SHP77 treated with DMSO at 0.1 percent for 48 hours (cell line): ENCODE results near the gene AMZ1.

Experiments used
- DNase-seq: peaks from one replicate; lab custom pipeline; 2025; lab: John Stamatoyannopoulos, UW

AMZ1 gene

DNA sequence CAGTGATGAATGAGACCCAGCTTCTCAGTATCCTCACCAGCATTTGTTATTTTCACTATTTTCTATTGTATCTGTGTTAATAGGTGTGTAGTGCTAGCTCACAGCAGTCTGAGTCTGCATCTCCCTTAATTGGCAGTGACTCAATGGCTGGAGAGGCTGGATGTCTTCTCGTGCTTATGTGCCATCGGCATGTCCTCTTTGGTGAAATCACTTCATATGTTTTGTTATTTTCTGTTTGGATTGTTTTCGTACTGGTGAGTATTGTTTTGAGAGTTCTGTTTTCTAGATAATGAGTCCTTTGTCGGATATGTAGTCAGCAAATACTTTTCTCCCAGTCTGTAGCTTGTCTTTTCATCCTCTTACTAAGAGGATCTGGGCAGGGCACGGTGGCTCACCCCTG is 66.1 kb downstream of the AMZ1 start:
- DNase-seq: no peak

DNA sequence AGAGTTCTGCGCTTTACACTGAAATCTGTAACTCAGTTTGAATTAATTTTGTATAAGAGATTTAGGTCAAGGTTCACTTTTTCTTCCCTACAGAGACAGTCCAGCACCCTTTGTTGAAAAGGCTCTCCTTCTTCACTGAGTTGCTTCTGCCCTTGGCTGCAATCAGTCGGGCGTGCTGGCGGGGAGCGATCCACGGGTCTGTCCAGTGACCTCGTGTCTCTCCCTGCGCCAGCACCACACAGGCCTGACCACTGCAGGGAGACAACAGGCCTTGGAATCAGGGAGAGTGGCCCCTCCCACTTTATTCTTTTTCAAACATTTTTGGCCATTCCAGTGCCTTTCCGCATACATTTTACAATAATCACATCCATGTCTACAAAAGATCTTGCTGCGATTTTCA is 66.9 kb downstream of the AMZ1 start:
- no peak for DNase-seq

DNA sequence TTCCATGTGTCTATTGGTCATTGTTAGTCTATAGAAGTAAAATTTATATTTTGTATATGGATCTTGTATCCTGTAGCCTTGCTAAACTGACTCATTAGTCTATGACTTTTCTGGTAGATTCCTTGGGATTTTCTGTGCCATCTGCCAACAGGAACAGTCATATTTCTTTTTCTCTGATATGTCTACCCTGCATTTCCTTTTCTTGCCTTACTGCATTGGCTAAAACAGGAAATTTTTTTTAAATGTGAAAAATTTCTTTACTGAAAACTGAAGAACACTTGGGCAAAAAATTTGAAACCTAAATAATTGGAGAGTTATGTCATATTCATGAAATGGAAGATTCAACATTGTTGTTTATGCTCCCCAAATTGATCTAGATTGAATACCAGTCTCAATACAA is 67.5 kb downstream of the AMZ1 start:
- DNase-seq: no peak

DNA sequence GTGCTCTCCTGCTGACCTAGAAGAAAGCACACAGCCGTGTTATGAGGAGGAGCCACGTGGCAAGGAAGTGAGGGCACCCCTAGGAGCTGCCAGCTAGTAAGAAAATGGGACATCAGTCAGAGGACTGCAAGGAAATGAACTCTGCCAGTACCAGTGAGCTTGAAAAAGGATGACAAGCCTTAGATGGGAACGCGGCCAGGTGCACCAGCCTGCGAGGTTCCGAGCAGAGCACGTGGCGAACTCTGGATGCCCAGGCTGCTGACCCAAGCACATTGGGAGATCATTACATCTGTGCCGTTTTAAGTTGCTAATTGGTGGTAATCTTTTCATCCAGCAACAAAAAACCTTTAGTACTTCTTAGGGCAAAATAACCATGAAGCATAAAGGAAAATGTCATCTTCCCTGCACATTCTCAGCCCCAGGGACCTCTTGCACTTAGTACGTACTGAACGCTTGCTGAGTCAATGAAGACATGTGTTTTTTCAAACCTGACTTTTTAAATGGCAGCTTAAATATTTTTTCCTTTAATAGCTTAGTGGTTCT is 69.4 kb downstream of the AMZ1 start:
- DNase-seq: peak; percentile 83

DNA sequence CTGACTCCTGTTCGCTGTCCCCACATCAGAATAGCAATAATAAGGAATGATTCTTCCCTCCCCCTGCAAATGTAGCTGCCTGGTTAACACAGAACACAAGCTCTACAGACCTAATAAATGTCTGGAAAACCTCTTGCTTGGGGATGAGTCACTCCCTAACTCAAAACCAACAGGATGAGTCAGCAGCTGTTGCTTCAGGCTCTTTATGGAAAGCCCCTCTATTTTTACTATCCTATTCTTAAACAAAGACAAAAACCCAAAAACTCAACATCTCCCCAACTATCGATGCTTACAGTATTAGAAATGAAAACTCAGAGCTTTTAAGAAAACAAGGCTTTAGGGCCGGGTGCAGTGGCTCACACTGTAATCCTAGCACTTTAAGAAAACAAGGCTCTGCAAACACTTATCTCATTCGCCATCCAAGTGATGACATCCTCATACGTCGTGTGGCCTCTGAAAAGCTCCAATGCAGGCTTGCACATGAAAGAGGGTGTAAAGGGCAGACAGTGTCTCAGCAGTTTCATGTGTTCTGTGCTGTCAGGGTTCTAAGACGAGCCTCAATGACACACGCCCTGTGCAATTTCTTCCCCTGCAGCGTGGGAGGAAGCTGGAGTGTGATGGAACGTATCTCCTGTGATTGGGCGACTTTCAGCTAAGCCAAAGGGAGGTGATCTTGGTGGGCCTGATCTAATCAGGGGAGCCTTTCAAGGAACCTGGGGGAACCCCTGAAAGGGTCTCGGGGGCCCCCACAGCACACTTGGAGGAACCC is 70.1 kb downstream of the AMZ1 start:
- DNase-seq: peak; percentile 99

DNA sequence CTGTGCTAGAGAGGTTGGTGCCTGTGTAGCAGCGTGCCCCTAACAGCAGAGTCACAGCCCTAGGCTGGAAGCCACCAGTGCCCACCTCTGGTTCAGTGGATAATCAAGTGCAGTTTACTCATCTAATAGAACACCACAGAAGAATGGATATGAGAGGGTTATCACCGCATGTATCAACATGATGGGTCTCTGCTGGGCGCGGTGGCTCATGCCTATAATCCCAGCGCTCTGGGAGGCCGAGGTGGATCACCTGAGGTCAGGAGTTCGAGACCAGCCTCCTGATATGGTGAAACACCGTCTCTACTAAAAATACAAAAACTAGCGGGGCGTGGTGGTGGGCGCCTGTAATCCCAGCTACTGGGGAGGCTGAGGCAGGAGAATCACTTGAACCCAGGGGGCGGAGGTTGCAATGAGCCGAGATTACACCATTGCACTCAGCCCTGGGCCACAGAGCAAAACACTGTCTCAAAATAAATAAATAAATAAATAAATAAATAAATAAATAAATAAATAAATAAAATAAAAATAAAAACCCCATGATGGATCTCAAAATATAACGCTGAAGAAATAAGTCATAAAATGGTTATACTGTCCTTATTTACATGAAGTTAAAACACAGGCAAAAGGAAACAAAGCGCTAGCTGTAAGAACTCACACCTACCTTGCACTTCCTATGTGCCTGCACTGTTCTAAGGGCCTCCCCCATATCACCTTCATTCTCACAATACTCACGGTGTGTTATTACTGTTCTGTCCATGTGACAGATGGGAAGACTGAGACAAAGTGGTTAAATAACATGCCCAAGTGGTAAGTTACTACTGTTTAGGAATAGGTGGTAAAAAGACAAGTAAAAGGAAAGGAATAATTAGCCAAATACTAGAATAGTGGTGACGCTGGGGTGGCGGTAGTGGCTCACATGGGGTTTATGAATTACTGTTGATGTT is 70.9 kb downstream of the AMZ1 start:
- peak; percentile 43 for DNase-seq

DNA sequence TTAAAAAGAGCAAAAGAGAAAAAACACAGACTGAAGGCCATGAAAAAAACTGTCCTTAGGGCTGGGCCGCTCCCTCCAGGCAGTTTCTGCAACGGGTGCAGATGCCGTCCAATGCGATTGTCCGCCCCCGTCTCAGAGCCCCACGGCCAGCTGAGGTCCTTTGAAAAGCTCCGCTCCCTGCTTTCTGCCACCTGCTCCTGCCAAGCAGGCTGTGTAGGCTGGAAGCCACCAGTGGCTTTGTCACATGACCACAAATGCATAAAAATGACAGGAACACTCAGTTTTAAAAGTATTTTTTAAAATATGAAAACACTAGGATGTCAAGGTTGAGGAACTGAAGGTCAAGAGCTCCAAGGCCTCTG is 71.7 kb downstream of the AMZ1 start:
- peak; percentile 92 for DNase-seq

DNA sequence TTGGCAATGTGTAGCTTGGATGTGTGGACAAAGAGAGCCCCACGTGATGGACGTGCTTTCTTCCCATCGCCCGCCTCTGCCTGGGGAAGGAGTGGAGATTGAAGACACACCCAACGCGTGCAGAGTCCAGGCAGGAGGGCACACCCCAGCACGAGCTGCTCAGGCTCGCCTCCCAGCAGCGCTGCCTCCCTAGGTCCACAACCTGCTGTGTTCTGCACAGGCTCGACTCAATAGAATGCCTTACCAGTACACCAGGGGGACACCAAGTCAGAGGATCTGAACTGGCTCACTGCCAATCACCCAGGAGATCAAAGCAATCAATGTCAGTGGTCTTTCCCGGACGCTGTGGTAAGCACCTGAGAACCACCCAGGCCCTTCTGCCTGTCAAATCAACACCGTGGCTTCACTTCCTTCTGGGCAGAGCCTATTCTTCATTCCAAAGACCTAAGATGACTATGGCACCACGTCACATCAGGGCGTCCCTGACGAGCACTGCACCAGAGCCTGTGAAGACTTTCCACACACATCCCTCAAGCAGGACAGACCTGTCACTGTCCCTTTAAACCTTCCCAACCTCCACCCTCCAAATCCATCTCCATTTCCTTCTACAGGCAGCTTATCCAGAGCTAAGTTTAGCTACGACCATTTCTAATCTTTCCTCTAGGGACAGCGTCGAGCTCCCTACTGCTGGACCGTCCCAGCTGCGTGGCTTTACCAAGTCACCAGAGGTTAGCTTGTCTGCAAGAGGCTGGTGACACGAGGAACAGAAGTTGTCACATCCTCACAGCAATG is 72.3 kb downstream of the AMZ1 start:
- DNase-seq: peak; percentile 92

DNA sequence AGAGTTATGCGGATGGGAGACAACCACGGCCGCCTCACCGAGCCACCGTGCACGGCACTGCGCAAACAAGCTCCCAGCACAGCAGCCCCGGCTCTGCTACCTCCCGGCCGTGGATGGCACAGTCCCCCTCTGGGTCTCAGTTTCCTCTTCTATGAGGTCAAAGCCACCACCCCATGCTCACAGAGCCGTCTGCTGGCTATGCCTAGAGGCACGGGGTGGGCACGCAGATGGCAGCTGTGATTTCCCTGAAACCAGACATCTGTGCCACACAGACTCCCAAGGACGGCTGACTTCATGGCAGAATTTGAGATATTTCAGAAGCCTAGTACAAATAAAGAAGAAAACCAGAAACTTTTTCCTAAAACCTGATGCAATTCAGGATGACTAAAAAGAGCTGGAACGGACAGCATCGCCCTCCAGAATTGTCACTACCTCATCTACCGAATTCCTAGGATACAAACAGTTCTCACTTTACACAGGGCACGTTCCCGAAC is 73.2 kb downstream of the AMZ1 start:
- no peak for DNase-seq

DNA sequence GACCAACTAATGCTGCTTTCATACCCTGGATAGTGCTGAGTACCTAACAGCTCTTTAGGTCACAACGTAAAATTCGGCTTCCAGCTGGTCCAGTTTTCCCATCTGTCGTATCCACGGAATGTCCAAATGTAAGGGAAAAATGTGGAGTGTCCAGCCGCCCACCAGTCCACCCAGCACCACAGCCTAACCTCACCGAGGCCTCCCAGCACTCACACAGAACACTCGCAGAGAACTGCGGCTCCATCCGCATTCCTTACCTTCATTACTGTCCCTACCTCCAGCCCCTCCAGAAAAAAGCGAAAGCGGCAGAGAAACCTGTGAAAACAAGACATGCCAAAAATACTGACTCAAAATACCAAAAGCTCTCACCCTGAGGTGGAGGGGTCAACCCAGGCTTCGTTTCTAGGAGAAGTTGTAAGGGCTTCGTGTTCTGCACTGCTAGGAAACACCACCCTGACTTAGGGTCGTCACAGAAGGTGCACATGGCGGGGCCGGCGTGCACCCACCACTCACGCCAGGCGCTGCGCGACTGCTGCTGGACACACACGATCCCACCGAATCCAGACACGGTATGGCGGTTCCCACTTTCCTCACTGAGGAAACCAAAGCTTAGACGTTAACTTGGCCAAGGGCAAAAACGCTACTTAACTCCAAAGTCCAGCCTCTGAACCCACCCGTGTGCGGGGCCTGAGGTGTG is 73.9 kb downstream of the AMZ1 start:
- DNase-seq: no peak

DNA sequence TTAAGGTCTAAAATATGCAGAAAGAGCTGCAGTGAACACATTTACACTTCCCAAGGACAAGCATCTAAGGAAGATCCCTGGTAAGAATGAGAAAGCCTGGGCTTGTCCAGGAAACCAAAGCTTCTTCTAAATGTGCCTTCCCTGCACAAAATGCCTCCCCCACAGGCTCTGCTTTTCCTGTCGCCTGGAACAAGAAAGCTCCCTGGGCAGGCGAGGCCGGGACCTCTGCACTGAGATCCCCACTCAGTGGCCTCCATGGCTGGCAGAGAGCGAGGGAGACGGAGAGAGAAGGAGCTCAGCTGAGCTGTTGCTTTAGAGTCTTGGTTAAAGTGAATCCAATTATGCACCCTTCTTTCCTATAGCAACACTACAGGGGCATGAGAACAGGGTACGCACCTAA is 75.6 kb downstream of the AMZ1 start:
- no peak for DNase-seq

DNA sequence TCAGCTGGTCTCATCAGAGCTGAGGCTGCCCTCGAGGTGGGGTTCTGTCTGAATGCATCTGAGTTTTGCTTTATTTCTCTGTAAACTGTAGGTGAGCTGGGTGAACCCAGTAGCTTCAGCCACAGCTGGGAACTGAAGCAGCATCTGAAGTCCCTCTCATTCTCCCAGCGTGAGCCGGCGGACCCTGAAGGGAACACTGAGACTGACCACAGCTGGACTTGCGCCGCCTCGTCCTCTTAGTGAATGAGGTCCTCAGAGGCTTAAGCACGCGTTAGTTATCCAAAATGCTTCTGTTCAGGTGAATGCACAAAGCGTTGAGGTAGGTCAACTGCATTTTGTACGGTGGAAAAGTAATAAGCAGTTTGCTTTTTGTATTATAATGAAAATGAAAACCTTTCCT is 76.6 kb downstream of the AMZ1 start:
- no peak for DNase-seq
